Measurements from ENCODE around the gene CDIP1. TPM values are rescaled to one million over a fixed set of nuclear protein-coding genes. Genes with fewer than 3 reads are reported as not detected.
A peak's percentile ranks its signal among the peaks of the same experiment; 100 is the strongest.

CDIP1 gene
- total RNA-seq, 6 experiments from 2014 or later: 5.0 to 8.3 (median 6.4) TPM

- no peak for DNase-seq
- no peak overlapping the region for H3K27ac Mint-ChIP-seq
- peaks cover 20% of the 10 kb centered on the region for H3K9me3 Mint-ChIP-seq
- H3K4me1 Mint-ChIP-seq (ENCODE audit: low read depth): 0 out of 2 replicates have a peak, but pooled peaks cover 4% of the 10 kb centered on the region
- no peak for TF ChIP-seq CTCF (IDR thresholded peaks at IDR 0.05)
- H3K4me3 Mint-ChIP-seq: peak overlapping the region; percentile 53
- peaks cover 22% of the 10 kb centered on the region for H3K27me3 Mint-ChIP-seq (ENCODE audit: insufficient read depth)
- H3K36me3 Mint-ChIP-seq (ENCODE audit: low read depth): peaks cover 18% of the 10 kb centered on the region
Measured at GRCh38 chr16:4537376-4538343, 913 bp downstream of the CDIP1 start.

- H3K36me3 Mint-ChIP-seq (ENCODE audit: low read depth): peaks cover 23% of the 10 kb centered on the region
- TF ChIP-seq CTCF (IDR thresholded peaks at IDR 0.05): no peak
- 0 out of 2 replicates have a peak, but pooled peaks cover 4% of the 10 kb centered on the region for H3K4me1 Mint-ChIP-seq (ENCODE audit: low read depth)
- peaks cover 20% of the 10 kb centered on the region for H3K9me3 Mint-ChIP-seq
- H3K27ac Mint-ChIP-seq: no peak overlapping the region
- H3K27me3 Mint-ChIP-seq (ENCODE audit: insufficient read depth): peaks cover 22% of the 10 kb centered on the region
- no peak for DNase-seq
- H3K4me3 Mint-ChIP-seq: no peak overlapping the region; the same call in 1 of the 2 replicates
Measured at GRCh38 chr16:4536391-4537106, 2.0 kb downstream of the CDIP1 start.

- Mint-ChIP-seq H3K4me1 (ENCODE audit: low read depth) (0 out of 2 replicates have a peak, but pooled peaks cover 4% of the 10 kb centered on the region), H3K9me3 (peaks cover 20% of the 10 kb centered on the region)
Measured at GRCh38 chr16:4535627-4536108, 2.9 kb downstream of the CDIP1 start.

GRCh38 chr16:4534151-4534790 is 4.3 kb downstream of the CDIP1 start:
- TF ChIP-seq CTCF (IDR thresholded peaks at IDR 0.05): no peak
- Mint-ChIP-seq H3K4me1 (ENCODE audit: low read depth) (peaks cover 7% of the 10 kb centered on the region), H3K27me3 (ENCODE audit: insufficient read depth) (peaks cover 22% of the 10 kb centered on the region), H3K9me3 (peaks cover 6% of the 10 kb centered on the region), H3K4me3 (no peak overlapping the region), H3K27ac (no peak overlapping the region), H3K36me3 (ENCODE audit: low read depth) (peaks cover 14% of the 10 kb centered on the region)
- no peak for DNase-seq

More at GRCh38 chr16:4535627-4536108, 2.9 kb downstream of the CDIP1 start:
- Mint-ChIP-seq H3K36me3 (ENCODE audit: low read depth) (peaks cover 23% of the 10 kb centered on the region), H3K27me3 (ENCODE audit: insufficient read depth) (peaks cover 21% of the 10 kb centered on the region), H3K27ac (no peak overlapping the region), H3K4me3 (no peak overlapping the region)
- DNase-seq: no peak
- no peak for TF ChIP-seq CTCF (IDR thresholded peaks at IDR 0.05)

GRCh38 chr16:4533490-4533889 is 5.1 kb downstream of the CDIP1 start:
- no peak overlapping the region for H3K27ac Mint-ChIP-seq
- peaks cover 8% of the 10 kb centered on the region for H3K4me1 Mint-ChIP-seq (ENCODE audit: low read depth)
- H3K27me3 Mint-ChIP-seq (ENCODE audit: insufficient read depth): peaks cover 16% of the 10 kb centered on the region
- no peaks in the 10 kb centered on the region; the same call in 1 of the 2 replicates for H3K9me3 Mint-ChIP-seq
- peaks cover 9% of the 10 kb centered on the region; the same call in 1 of the 2 replicates for H3K36me3 Mint-ChIP-seq (ENCODE audit: low read depth)
- no peak overlapping the region for H3K4me3 Mint-ChIP-seq
- no peak for TF ChIP-seq CTCF (IDR thresholded peaks at IDR 0.05)
- no peak for DNase-seq
